Right atrium auricular region (tissue), 2 donors: Measurements from ENCODE around the gene LRMDA. TPM values are rescaled to one million over a fixed set of nuclear protein-coding genes. Genes with fewer than 3 reads are reported as not detected.

Experiments used
- DNase-seq: peaks from one replicate; pipeline ENCODE4 v3.0.0-alpha.2; 2019; ENCODE audit warnings: low spot score
- H3K27ac ChIP-seq, 2 donors: fragments of 200-600 bp; sonication (generic); 1 replicate in 1 of 2; 2 replicates in 1 of 2; pipeline ENCODE4 v1.5.1; 2016 to 2019
- H3K27me3 ChIP-seq, 2 donors: fragments of 200-600 bp; sonication (generic); one replicate each; pipeline versions ENCODE4 v1.5.1 to v1.6.0; 2017 to 2019
- H3K36me3 ChIP-seq: fragments of 200-600 bp; sonication (generic); one replicate; pipeline ENCODE4 v1.5.1; 2016
- H3K4me1 ChIP-seq, 2 donors: fragments of 200-600 bp; sonication (generic); one replicate each; pipeline versions ENCODE4 v1.5.1 to v1.6.0; 2017 to 2019
- H3K4me3 ChIP-seq, 2 donors: fragments of 200-600 bp; sonication (generic); 1 replicate in 1 of 2; 2 replicates in 1 of 2; pipeline ENCODE4 v1.5.1; 2017 to 2019; ENCODE audit warnings: mild to moderate bottlenecking in 1 of 2, moderate library complexity in 1 of 2
- H3K9me3 ChIP-seq, 2 donors: fragments of 200-600 bp; sonication (generic); one replicate each; pipeline ENCODE4 v1.5.1; 2019
- CTCF ChIP-seq, 2 donors: fragments of 200-600 bp; sonication (generic); IDR thresholded peaks; one replicate each; pipeline ENCODE4 v1.5.1; 2019; ENCODE audit warnings: antibody characterized with exemption in 2 of 2
- total RNA-seq, 2 donors: library from RNA; depleted of rRNA; stranded (reverse); fragments of >200 nt; gene quantifications; one replicate each; pipeline ENCODE4 v1.1.0, GENCODE V29; 2016

Gene LRMDA
- total RNA-seq, 2 donors from 2014 or later: 6.1 to 19.1 TPM

DNA sequence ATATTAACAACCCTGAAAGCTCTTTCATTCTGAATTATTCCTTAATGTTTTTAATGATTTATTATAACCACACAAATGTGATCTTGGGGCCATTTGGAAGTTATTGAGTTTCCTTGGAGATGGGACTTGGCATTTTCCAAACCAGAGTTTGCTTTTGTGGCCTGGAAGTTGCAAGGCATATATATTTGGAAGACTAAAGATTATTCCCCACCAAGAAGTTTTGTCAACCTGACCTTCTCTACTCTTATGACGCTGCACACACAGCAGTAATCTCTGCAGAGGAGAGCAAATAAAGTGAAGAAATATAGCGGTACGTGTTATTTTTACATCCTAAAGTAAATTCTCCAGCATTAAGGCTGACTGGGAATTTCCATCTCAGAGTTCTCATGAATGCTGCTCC, 397.0 kb downstream of the LRMDA start:
- Histone ChIP-seq H3K4me1 (no peaks in the 10 kb centered on the region), H3K27me3 (no peaks in the 10 kb centered on the region), H3K27ac (no peak overlapping the region), H3K4me3 (no peak overlapping the region), H3K9me3 (no peaks in the 10 kb centered on the region), H3K36me3 (no peaks in the 10 kb centered on the region)
- no peak for TF ChIP-seq CTCF (IDR thresholded peaks at IDR 0.05)
- DNase-seq: no peak

DNA sequence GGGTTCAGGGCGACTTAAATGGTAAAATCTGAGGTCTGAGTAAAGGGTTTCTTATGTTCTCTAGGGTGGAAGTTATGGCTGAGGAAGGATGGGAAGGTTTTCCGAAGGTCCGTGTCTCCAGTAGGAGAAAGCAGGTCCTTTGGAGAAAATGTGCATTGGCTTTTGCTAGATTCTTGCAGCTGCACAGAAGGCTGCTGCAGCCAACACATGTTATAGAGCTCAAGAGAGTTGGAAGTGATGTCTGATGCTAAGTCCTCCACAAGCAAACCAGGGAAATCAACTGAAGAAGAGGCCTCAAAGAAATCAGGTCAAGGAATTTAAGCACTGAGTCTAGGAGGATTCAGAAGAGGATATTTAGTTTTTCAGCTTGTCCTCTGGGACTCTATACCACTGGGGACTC, 404.6 kb downstream of the LRMDA start:
- Histone ChIP-seq H3K4me3 (no peak overlapping the region), H3K9me3 (no peaks in the 10 kb centered on the region), H3K36me3 (no peaks in the 10 kb centered on the region), H3K27me3 (no peaks in the 10 kb centered on the region), H3K4me1 (no peaks in the 10 kb centered on the region), H3K27ac (no peak overlapping the region)
- no peak for DNase-seq
- TF ChIP-seq CTCF (IDR thresholded peaks at IDR 0.05): no peak

GRCh38 chr10:75838486-75838885, 407.1 kb downstream of the LRMDA start:
- no peaks in the 10 kb centered on the region for H3K27me3 ChIP-seq
- no peaks in the 10 kb centered on the region for H3K4me1 ChIP-seq
- no peaks in the 10 kb centered on the region for H3K36me3 ChIP-seq
- TF ChIP-seq CTCF (IDR thresholded peaks at IDR 0.05): no peak
- no peak overlapping the region for H3K27ac ChIP-seq
- DNase-seq: no peak
- no peaks in the 10 kb centered on the region for H3K9me3 ChIP-seq
- no peak overlapping the region for H3K4me3 ChIP-seq

- Histone ChIP-seq H3K9me3 (no peaks in the 10 kb centered on the region), H3K4me1 (no peaks in the 10 kb centered on the region), H3K27me3 (no peaks in the 10 kb centered on the region), H3K27ac (no peak overlapping the region), H3K4me3 (no peak overlapping the region), H3K36me3 (no peaks in the 10 kb centered on the region)
- TF ChIP-seq CTCF (IDR thresholded peaks at IDR 0.05): no peak
- no peak for DNase-seq
Measured at GRCh38 chr10:75839020-75839419, 407.6 kb downstream of the LRMDA start.

DNA sequence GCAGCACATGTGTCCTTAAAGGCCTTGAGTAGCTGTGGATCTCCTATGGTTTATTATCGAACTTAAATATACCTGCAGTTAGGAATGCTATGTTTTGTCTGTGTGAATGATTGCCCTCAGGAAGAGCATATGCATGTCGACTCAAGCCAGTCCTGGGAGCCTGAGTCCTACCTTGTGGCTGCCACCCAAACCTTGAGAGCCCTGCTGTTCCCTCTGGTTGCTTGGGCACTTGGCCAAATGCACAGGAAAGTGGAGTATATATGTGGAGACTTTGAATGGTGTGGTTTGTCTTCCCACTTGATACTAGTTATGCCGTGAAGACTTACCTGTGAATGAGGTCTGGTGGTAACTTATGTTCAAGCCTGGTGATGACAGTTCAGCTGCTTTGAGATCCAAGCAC, 409.8 kb downstream of the LRMDA start:
- no peaks in the 10 kb centered on the region for H3K4me1 ChIP-seq
- no peak overlapping the region for H3K4me3 ChIP-seq
- DNase-seq: no peak
- H3K36me3 ChIP-seq: no peaks in the 10 kb centered on the region
- H3K9me3 ChIP-seq: no peaks in the 10 kb centered on the region
- H3K27me3 ChIP-seq: no peaks in the 10 kb centered on the region
- TF ChIP-seq CTCF (IDR thresholded peaks at IDR 0.05): no peak
- H3K27ac ChIP-seq: no peak overlapping the region

DNA sequence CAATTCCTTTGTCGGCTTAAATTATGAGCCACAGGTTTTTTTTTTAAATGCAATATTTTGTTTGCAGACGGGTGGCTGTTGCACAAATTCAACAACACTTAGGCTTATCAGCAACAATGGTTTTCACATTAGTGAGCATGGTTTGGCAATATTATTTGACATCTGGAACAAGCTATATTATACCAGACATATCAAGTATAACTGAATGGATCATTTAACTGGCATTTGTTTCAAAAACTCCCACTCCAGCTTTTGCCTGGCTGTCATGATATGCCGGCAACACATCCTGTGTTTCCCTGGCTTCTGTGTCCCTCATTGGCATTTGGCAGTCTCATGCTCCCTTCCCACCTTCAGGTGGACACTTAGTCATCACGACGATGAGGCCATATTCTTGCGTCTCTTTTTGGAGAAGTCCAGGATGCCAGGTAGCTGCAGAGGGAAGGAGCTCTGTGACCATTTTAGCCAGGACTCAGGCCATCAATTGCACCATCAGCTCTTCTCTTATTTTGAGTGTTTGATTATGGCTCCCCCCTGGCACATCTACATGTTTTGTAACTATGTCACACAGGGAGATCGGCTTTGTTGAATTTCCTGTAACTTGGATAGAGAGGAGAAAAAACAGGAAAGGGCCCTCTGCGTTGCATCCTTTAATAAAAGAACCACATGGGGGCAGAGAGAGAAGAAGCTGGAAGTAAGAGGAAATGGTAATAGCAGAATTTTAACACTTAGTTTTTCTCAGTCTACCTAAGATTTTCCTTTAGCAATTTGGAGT, 413.9 kb downstream of the LRMDA start:
- Histone ChIP-seq H3K9me3 (no peaks in the 10 kb centered on the region), H3K36me3 (no peaks in the 10 kb centered on the region)
- no peak for TF ChIP-seq CTCF (IDR thresholded peaks at IDR 0.05)

More for the DNA sequence above, 413.9 kb downstream of the LRMDA start:
- H3K4me1 ChIP-seq: no peaks in the 10 kb centered on the region
- H3K27me3 ChIP-seq: no peaks in the 10 kb centered on the region
- no peak overlapping the region for H3K4me3 ChIP-seq
- DNase-seq: no peak
- no peak overlapping the region for H3K27ac ChIP-seq
